Type B pancreatic cell (in vitro differentiated cells): ENCODE results near the gene SEH1L. TPM values are rescaled to one million over a fixed set of nuclear protein-coding genes. Genes with fewer than 3 reads are reported as not detected.

Source experiments
- DNase-seq: peaks from one replicate; pipeline ENCODE4 v3.0.0; 2021; ENCODE audit warnings: mixed read lengths; ENCODE audit not compliant: unreplicated experiment; ENCODE audit errors: extremely low spot score
- H3K27ac Mint-ChIP-seq: 2 replicates; pipeline ENCODE4 v1.8.0; 2021; ENCODE audit warnings: mild to moderate bottlenecking, mixed read lengths
- H3K27me3 Mint-ChIP-seq: 2 replicates; pipeline ENCODE4 v1.8.0; 2021; ENCODE audit warnings: mixed read lengths
- H3K36me3 Mint-ChIP-seq: 2 replicates; pipeline ENCODE4 v1.8.0; 2021; ENCODE audit warnings: mixed read lengths
- H3K4me1 Mint-ChIP-seq: one replicate; pipeline ENCODE4 v1.8.0; 2021; ENCODE audit warnings: mixed read lengths; ENCODE audit not compliant: unreplicated experiment
- H3K4me3 Mint-ChIP-seq: 2 replicates; pipeline ENCODE4 v1.8.0; 2021; ENCODE audit warnings: mild to moderate bottlenecking, mixed read lengths
- H3K9me3 Mint-ChIP-seq: 2 replicates; pipeline ENCODE4 v1.8.0; 2021; ENCODE audit warnings: mixed read lengths
- total RNA-seq: library from RNA; stranded (reverse); gene quantifications from 2 replicates; pipeline ENCODE4 v1.2.1, GENCODE V29; 2021; ENCODE audit warnings: low replicate concordance
- TF ChIP-seq, protein P1 (sequence below): fragments of 200-600 bp; sonication (generic); conservative IDR thresholded peaks from 2 replicates; pipeline ENCODE4 v1.5.0; 2021; ENCODE audit warnings: antibody characterized with exemption, mild to moderate bottlenecking

The SEH1L gene
- total RNA-seq, 1 donor from 2014 or later, result 39.1 TPM

DNA sequence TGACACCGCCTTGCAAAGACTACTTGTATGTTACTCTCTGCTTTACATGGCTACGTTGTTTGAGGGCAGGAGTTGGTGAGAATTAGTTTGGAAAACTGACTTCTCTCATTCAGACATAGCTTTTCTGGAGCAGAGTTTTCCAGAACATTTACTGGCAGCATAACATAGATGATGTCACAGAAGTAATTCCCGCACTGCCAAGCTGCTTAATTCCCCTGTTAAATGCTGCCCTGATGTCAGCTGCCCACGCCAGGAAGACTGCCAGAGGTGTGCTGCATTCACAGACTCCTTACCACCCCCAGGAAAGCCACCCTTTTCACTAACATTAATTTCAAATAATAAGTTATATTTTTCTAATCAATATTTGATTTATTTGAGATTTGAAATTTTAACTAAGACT is 39.1 kb upstream of the SEH1L start:
- TF ChIP-seq, protein P1, sequence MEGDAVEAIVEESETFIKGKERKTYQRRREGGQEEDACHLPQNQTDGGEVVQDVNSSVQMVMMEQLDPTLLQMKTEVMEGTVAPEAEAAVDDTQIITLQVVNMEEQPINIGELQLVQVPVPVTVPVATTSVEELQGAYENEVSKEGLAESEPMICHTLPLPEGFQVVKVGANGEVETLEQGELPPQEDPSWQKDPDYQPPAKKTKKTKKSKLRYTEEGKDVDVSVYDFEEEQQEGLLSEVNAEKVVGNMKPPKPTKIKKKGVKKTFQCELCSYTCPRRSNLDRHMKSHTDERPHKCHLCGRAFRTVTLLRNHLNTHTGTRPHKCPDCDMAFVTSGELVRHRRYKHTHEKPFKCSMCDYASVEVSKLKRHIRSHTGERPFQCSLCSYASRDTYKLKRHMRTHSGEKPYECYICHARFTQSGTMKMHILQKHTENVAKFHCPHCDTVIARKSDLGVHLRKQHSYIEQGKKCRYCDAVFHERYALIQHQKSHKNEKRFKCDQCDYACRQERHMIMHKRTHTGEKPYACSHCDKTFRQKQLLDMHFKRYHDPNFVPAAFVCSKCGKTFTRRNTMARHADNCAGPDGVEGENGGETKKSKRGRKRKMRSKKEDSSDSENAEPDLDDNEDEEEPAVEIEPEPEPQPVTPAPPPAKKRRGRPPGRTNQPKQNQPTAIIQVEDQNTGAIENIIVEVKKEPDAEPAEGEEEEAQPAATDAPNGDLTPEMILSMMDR, result no peak
- peaks cover 8% of the 10 kb centered on the region for H3K9me3 Mint-ChIP-seq
- no peak overlapping the region for H3K27ac Mint-ChIP-seq
- no peaks in the 10 kb centered on the region for H3K4me1 Mint-ChIP-seq
- no peak for DNase-seq
- peaks cover 11% of the 10 kb centered on the region for H3K27me3 Mint-ChIP-seq
- no peak overlapping the region for H3K4me3 Mint-ChIP-seq
- no peaks in the 10 kb centered on the region for H3K36me3 Mint-ChIP-seq

DNA sequence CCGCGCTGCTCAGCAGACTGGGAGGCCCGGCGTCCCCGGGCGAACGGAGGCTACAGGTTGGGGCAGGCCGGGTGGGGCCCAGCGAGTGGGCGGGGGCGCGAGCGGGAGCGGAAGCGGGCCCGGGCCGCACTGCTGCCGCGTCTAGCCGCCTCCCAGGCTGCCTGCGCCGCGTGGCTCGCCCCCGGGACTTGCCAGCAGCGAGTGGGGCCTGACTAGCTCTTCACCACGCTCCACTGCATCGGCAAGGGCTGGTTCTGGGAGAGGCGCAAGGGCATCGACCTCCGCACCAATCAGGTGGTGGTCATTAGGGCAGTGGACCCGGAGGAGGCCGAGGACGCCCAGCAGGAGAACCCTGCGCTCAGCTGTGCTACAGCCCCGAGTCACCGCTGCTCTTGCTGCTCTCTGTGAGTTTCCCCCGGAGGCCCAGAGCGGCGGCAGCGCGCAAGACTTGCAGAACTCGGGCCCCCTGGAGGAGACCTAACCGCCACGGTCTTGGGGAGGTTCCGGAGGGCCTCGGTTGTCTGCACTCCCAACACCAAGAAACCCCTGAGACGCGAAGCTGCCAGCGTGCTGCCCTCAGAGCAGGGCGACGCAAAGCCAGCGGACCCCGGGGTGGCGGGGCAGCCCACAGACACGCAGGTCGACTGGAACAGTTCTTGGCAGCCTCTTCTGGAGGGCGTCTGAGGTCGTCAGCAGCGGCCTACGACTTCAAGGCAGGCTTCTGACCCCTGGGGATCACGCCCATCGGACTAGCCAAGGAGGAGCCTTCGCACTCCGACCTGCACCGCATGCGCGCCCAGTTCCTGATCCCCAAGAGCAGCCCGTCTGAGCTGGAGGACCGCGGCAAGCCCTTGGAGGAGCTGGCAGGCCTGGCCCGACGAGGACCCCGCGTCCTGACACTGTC is 36.5 kb upstream of the SEH1L start:
- no peak for DNase-seq
- Mint-ChIP-seq H3K4me3 (no peak overlapping the region), H3K36me3 (no peaks in the 10 kb centered on the region), H3K27me3 (peaks cover 12% of the 10 kb centered on the region), H3K27ac (no peak overlapping the region), H3K4me1 (no peaks in the 10 kb centered on the region), H3K9me3 (peaks cover 10% of the 10 kb centered on the region)
- TF ChIP-seq, protein P1, result no peak

DNA sequence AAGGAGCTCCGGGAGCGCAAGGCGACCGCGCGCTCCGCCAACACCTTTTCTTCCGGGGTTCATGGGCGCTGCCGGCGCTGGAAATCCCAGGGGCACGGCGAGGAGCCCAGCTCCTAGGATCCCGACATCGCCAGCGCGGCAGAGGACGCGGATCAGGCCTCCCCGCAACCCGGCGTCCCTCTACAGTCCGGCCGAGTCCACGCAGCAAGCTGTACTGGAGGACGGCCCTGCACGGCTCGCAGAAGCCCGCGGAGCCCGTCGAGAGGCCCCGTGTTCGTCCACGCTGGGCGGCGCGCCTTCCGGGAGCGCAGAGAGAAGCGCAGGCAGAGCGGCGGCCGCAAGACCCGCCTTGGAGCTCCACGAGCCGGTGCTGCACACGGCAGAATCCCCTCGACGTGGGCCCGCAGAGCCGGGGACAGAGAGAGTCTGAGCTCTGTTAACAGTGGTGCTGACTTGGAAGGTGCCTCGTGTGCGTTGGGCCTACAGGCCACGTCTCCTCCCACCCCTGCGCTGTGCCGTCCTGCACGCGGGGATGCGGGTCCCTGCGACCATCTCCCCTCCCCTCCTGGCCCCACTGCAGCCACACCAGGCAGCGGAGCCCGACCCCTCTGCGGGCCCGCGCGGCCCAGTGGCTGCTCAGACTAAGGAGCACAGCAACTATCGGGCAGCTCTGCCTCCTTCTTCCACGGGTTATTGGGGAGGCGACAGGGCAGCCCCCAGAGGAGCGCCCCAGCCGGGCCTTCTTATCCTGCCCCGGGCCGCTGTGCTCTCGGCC is 35.7 kb upstream of the SEH1L start:
- no peak for DNase-seq
- H3K36me3 Mint-ChIP-seq, result no peaks in the 10 kb centered on the region
- no peak overlapping the region for H3K4me3 Mint-ChIP-seq
- H3K27me3 Mint-ChIP-seq, result peaks cover 12% of the 10 kb centered on the region
- no peak overlapping the region for H3K27ac Mint-ChIP-seq
- H3K4me1 Mint-ChIP-seq, result no peaks in the 10 kb centered on the region
- TF ChIP-seq, protein P1, result no peak
- peaks cover 10% of the 10 kb centered on the region for H3K9me3 Mint-ChIP-seq

DNA sequence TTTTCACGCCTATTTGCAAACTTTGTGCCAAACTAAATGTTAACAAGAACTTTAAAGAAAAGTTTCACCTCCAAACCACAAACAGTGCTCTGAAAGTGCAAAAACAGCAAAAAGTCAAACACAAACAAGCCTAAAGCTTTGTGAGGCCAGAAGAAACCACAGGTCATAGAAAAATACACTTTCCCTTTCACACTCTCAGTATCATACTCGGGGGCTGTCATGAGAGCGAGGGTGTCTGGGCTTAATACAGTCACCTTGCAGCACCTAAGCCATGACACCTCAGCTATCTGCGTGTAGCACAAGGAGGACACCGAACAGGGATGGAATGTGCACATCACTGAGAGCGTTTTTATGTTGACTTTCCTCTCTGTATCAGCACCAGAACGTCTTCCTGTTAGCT is 26.6 kb upstream of the SEH1L start:
- Mint-ChIP-seq H3K4me3 (no peak overlapping the region), H3K9me3 (no peaks in the 10 kb centered on the region), H3K27me3 (peaks cover 5% of the 10 kb centered on the region), H3K4me1 (no peaks in the 10 kb centered on the region), H3K36me3 (no peaks in the 10 kb centered on the region), H3K27ac (no peak overlapping the region)
- TF ChIP-seq, protein P1, result no peak
- DNase-seq, result no peak

DNA sequence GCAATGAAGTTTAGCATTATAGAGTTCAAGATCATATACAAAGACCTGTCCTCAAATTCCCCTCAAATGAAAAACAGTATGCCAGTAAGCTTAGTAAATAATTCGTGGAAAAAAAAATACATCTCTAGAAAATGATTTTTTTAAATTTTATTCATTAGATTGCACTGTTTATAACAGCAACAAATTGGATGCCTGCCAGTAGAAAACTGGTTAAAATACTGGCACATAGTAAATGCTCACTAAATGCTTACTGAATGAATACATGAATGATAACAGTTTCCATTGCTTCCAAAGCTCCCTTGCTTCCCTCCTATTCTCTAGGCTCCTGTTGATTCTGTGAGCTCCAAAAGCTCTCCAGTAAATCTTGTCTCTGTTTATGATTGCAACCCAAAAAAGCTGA is 25.5 kb upstream of the SEH1L start:
- no peak overlapping the region for H3K4me3 Mint-ChIP-seq
- H3K4me1 Mint-ChIP-seq, result no peaks in the 10 kb centered on the region
- H3K9me3 Mint-ChIP-seq, result no peaks in the 10 kb centered on the region
- H3K27ac Mint-ChIP-seq, result no peak overlapping the region
- peaks cover 5% of the 10 kb centered on the region for H3K27me3 Mint-ChIP-seq
- no peak for DNase-seq
- no peaks in the 10 kb centered on the region for H3K36me3 Mint-ChIP-seq
- TF ChIP-seq, protein P1, result no peak
